Right atrium auricular region (tissue), 2 donors: Measurements from ENCODE around the gene MRI1. TPM values are rescaled to one million over a fixed set of nuclear protein-coding genes. Genes with fewer than 3 reads are reported as not detected.
"Not testable (repeated sequence)": the region's sequence is repeated elsewhere in the genome, so short reads cannot be mapped to it uniquely, and the experiment has no call there.

ENCODE experiments used
- DNase-seq: peaks from one replicate; pipeline ENCODE4 v3.0.0-alpha.2; 2019; ENCODE audit warnings: low spot score
- H3K27ac ChIP-seq, 2 donors: fragments of 200-600 bp; sonication (generic); 1 replicate in 1 of 2; 2 replicates in 1 of 2; pipeline ENCODE4 v1.5.1; 2016 to 2019
- H3K27me3 ChIP-seq, 2 donors: fragments of 200-600 bp; sonication (generic); one replicate each; pipeline versions ENCODE4 v1.5.1 to v1.6.0; 2017 to 2019
- H3K36me3 ChIP-seq: fragments of 200-600 bp; sonication (generic); one replicate; pipeline ENCODE4 v1.5.1; 2016
- H3K4me1 ChIP-seq, 2 donors: fragments of 200-600 bp; sonication (generic); one replicate each; pipeline versions ENCODE4 v1.5.1 to v1.6.0; 2017 to 2019
- H3K4me3 ChIP-seq, 2 donors: fragments of 200-600 bp; sonication (generic); 1 replicate in 1 of 2; 2 replicates in 1 of 2; pipeline ENCODE4 v1.5.1; 2017 to 2019; ENCODE audit warnings: mild to moderate bottlenecking in 1 of 2, moderate library complexity in 1 of 2
- H3K9me3 ChIP-seq, 2 donors: fragments of 200-600 bp; sonication (generic); one replicate each; pipeline ENCODE4 v1.5.1; 2019
- CTCF ChIP-seq, 2 donors: fragments of 200-600 bp; sonication (generic); IDR thresholded peaks; one replicate each; pipeline ENCODE4 v1.5.1; 2019; ENCODE audit warnings: antibody characterized with exemption in 2 of 2
- total RNA-seq, 2 donors: library from RNA; depleted of rRNA; stranded (reverse); fragments of >200 nt; gene quantifications; one replicate each; pipeline ENCODE4 v1.1.0, GENCODE V29; 2016

Gene MRI1
- total RNA-seq, 2 donors from 2014 or later, result 18.2 to 19.4 TPM

- peaks cover 20% of the 10 kb centered on the region for H3K36me3 ChIP-seq
- H3K4me1 ChIP-seq, result peaks cover 0 to 20% of the 10 kb centered on the region in 2 donors
- peak overlapping the region; percentile 76 to 84 for H3K4me3 ChIP-seq
- no peak for TF ChIP-seq CTCF (IDR thresholded peaks at IDR 0.05)
- H3K27me3 ChIP-seq, result no peaks in the 10 kb centered on the region
- peak overlapping the region; percentile 91 to 94 for H3K27ac ChIP-seq
- no peaks in the 10 kb centered on the region for H3K9me3 ChIP-seq
- peak; percentile 63 for DNase-seq
Measured at GRCh38 chr19:13748169-13748828, 16.0 kb upstream of the MRI1 start.

- peaks cover 0 to 20% of the 10 kb centered on the region in 2 donors for H3K4me1 ChIP-seq
- no peaks in the 10 kb centered on the region for H3K27me3 ChIP-seq
- no peak overlapping the region for H3K4me3 ChIP-seq
- peaks cover 52% of the 10 kb centered on the region for H3K36me3 ChIP-seq
- H3K9me3 ChIP-seq, result no peaks in the 10 kb centered on the region
- TF ChIP-seq CTCF (IDR thresholded peaks at IDR 0.05), result no peak
- DNase-seq, result no peak
- H3K27ac ChIP-seq, result no peak overlapping the region
Measured at GRCh38 chr19:13751436-13751835, 12.9 kb upstream of the MRI1 start.

- H3K4me3 ChIP-seq, DNase-seq, H3K9me3 ChIP-seq, H3K27ac ChIP-seq, H3K27me3 ChIP-seq: not testable (repeated sequence)
- Histone ChIP-seq H3K36me3 (peaks cover 73% of the 10 kb centered on the region), H3K4me1 (peaks cover 0 to 16% of the 10 kb centered on the region in 2 donors)
Measured at GRCh38 chr19:13753622-13754021, 10.7 kb upstream of the MRI1 start.

- peaks cover 99% of the 10 kb centered on the region for H3K36me3 ChIP-seq
- no peaks in the 10 kb centered on the region for H3K27me3 ChIP-seq
- no peak for DNase-seq
- H3K9me3 ChIP-seq, result no peaks in the 10 kb centered on the region
- no peaks in the 10 kb centered on the region for H3K4me1 ChIP-seq
- no peak for TF ChIP-seq CTCF (IDR thresholded peaks at IDR 0.05)
- H3K27ac ChIP-seq, result no peak overlapping the region
- no peak overlapping the region for H3K4me3 ChIP-seq
Measured at GRCh38 chr19:13756210-13756609, 8.1 kb upstream of the MRI1 start.

GRCh38 chr19:13757805-13758772 is 6.2 kb upstream of the MRI1 start:
- Histone ChIP-seq H3K4me1 (no peaks in the 10 kb centered on the region), H3K27ac (no peak overlapping the region), H3K36me3 (peaks cover 99% of the 10 kb centered on the region), H3K4me3 (no peak overlapping the region), H3K9me3 (no peaks in the 10 kb centered on the region), H3K27me3 (no peaks in the 10 kb centered on the region)
- DNase-seq, result no peak
- TF ChIP-seq CTCF (IDR thresholded peaks at IDR 0.05), result no peak

GRCh38 chr19:13758795-13759194 is 5.5 kb upstream of the MRI1 start:
- H3K4me1 ChIP-seq, result peaks cover 0 to under 1% of the 10 kb centered on the region in 2 donors
- peaks cover 95% of the 10 kb centered on the region for H3K36me3 ChIP-seq
- TF ChIP-seq CTCF (IDR thresholded peaks at IDR 0.05), result no peak
- no peaks in the 10 kb centered on the region for H3K9me3 ChIP-seq
- H3K27ac ChIP-seq, result no peak overlapping the region
- no peaks in the 10 kb centered on the region for H3K27me3 ChIP-seq
- H3K4me3 ChIP-seq, result no peak overlapping the region
- DNase-seq, result no peak
